ENCODE data around the gene SLC8A1.

DNA sequence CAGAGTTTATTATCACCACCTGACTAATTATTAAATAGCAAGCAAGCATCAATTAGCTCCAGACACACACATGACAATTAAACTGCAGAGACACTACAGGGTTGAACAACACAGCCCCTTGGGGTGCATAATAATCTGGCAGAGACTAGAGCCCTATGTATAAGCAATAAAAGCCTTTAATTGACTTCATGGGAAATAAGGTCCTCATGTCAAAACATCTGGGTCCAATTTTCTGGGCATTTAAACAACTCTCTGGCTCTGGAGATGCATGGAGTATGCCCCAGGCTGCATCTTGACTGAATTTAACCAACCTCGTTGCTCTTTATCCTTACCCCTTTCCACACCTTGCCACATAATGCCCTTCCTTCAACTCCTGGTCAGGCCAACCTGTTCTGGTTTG lies 402.1 kb downstream of the SLC8A1 start:
- TF ChIP-seq CTCF (IDR thresholded peaks at IDR 0.05) (no peak), POLR2A (IDR thresholded peaks at IDR 0.05) (no peak), EP300 (IDR thresholded peaks at IDR 0.05) (no peak)

All from upper lobe of left lung (tissue), 4 donors.